ENCODE measurements around the gene VPS35.
"Not testable (repeated sequence)": the region's sequence is repeated elsewhere in the genome, so short reads cannot be mapped to it uniquely, and the experiment has no call there.

Gene VPS35

GRCh38 chr16:46711106-46712058 is 22.4 kb upstream of the VPS35 start:
- DNase-seq, result no peak

- no peak for DNase-seq
These were observed 20.6 kb upstream of the VPS35 start for GRCh38 chr16:46709469-46710005.

- DNase-seq, result no peak
These were observed 17.7 kb upstream of the VPS35 start for GRCh38 chr16:46706642-46707041.

GRCh38 chr16:46702030-46702429 is 13.1 kb upstream of the VPS35 start:
- no peak for DNase-seq

GRCh38 chr16:46701615-46702014 is 12.6 kb upstream of the VPS35 start:
- DNase-seq, result peak; percentile 30

- DNase-seq, result no peak
These were observed 11.1 kb upstream of the VPS35 start for GRCh38 chr16:46700048-46700447.

GRCh38 chr16:46696957-46697356 is 8.0 kb upstream of the VPS35 start:
- DNase-seq, result no peak

- no peak for DNase-seq
These were observed 7.0 kb upstream of the VPS35 start for GRCh38 chr16:46695937-46696336.

- DNase-seq, result no peak
These were observed 4.6 kb upstream of the VPS35 start for GRCh38 chr16:46693598-46693997.

GRCh38 chr16:46691726-46692125 is 2.7 kb upstream of the VPS35 start:
- no peak for DNase-seq

GRCh38 chr16:46690281-46691178 is 1.6 kb upstream of the VPS35 start:
- DNase-seq, result no peak

- DNase-seq, result peak; percentile 97
These were observed 645 bp upstream of the VPS35 start, which contains the start of gene ORC6 for GRCh38 chr16:46689365-46690280. ORC6 (plus strand) TSS chr16:46689659; CDS start chr16:46689706, 47 bp downstream.

- DNase-seq, result peak; percentile 38
These were observed 801 bp downstream of the VPS35 start for GRCh38 chr16:46688101-46688653.

GRCh38 chr16:46687486-46687885 is 1.5 kb downstream of the VPS35 start:
- DNase-seq, result no peak

GRCh38 chr16:46686815-46687473 is 2.0 kb downstream of the VPS35 start:
- DNase-seq, result no peak

- DNase-seq, result not testable (repeated sequence)
These were observed 7.1 kb downstream of the VPS35 start for GRCh38 chr16:46681867-46682266.

GRCh38 chr16:46677943-46678342 is 11.0 kb downstream of the VPS35 start:
- DNase-seq, result not testable (repeated sequence)

GRCh38 chr16:46673320-46674013 is 15.5 kb downstream of the VPS35 start:
- peak; percentile 79 for DNase-seq

GRCh38 chr16:46662123-46662522 is 26.9 kb downstream of the VPS35 start:
- no peak for DNase-seq

- peak; percentile 37 for DNase-seq
These were observed 30.1 kb downstream of the VPS35 start for GRCh38 chr16:46658925-46659324.

GRCh38 chr16:46651305-46651704 is 37.7 kb downstream of the VPS35 start:
- no peak for DNase-seq

Data from hematopoietic multipotent progenitor cell treated with erythropoietin and hydrocortisone succinate and interleukin-3 and kit ligand, for 8 days (in vitro differentiated cells).